H1 (cell line): ENCODE results near the gene SBF2. TPM values are rescaled to one million over a fixed set of nuclear protein-coding genes. Genes with fewer than 3 reads are reported as not detected.

Experiments used
- KDM1A ChIP-seq: fragments of 200-600, 300-600 bp; sonication (generic); IDR thresholded peaks from 2 replicates; pipeline ENCODE4 v1.7.1; 2016; ENCODE audit warnings: mild to moderate bottlenecking, low read length, borderline replicate concordance
- KDM4A ChIP-seq: IDR thresholded peaks from one replicate; pipeline ENCODE4 v1.7.1; 2012; ENCODE audit warnings: low read depth, mild to moderate bottlenecking, moderate library complexity, low read length, inconsistent platforms; ENCODE audit not compliant: severe bottlenecking
- TCF12 ChIP-seq: IDR thresholded peaks from 2 replicates; pipeline ENCODE4 v1.6.1; 2011; ENCODE audit warnings: low read depth, mild to moderate bottlenecking, low read length
- polyA plus RNA-seq, 7 experiments: library from polyadenylated mRNA; depleted of rRNA in 3 of 7; stranded (reverse) in 5 of 7; unstranded in 2 of 7; fragments of >200 nt in 5 of 7; fragments of 200-250 nt in 2 of 7; gene quantifications; 1 replicate in 5 of 7; 2 replicates in 1 of 7; 4 replicates in 1 of 7; pipeline versions ENCODE4 v1.2.1 to v1.2.3, GENCODE V29; 2011 to 2013; ENCODE audit warnings: missing spikeins in 2 of 7, mixed read lengths in 2 of 7
- total RNA-seq: library from RNA; stranded (reverse); fragmentation: NEBNext Ultra II Directional; extraction: Animal tissue kit (Norgen Biotek cat#: 25700); gene quantifications from 2 replicates; pipeline ENCODE4 v1.2.1, GENCODE V29; 2021
- TF ChIP-seq, protein P1 (sequence below): IDR thresholded peaks from 2 replicates; pipeline ENCODE4 v1.6.1; 2011; ENCODE audit warnings: low read length, improper control_type of control experiment

Gene SBF2
- total and polyA plus RNA-seq, 2 of the 8 experiments (the other 6 are each of a cell fraction or from before 2014, with no cell fraction given) = 36.7 to 50.5 TPM

DNA sequence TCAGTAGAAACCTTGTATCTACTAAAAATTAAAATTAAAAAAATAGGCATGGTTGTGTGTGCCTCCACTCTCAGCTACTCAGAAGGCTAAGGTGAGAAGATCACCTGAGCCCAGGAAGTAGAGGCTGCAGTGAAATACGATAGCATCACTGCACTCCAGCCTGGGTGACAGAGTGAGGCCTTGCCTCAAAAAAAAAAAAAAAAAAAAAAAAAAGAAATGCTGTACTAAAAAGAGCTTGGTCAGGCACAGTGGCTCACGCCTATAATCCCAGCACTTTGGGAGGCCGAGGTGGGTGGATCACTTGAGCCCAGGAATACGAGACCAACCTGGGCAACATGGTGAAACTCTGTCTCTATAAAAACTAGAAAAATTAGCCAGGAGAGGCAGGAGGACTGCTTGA is 36.5 kb downstream of the SBF2 start (continued):
- no peak for TF ChIP-seq KDM1A
- TF ChIP-seq, protein P1, sequence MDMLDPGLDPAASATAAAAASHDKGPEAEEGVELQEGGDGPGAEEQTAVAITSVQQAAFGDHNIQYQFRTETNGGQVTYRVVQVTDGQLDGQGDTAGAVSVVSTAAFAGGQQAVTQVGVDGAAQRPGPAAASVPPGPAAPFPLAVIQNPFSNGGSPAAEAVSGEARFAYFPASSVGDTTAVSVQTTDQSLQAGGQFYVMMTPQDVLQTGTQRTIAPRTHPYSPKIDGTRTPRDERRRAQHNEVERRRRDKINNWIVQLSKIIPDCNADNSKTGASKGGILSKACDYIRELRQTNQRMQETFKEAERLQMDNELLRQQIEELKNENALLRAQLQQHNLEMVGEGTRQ = no peak
- no peak for TF ChIP-seq KDM4A
- TF ChIP-seq TCF12 = no peak
- TF ChIP-seq, all 59 proteins: peak for 0
